K562 (cell line): Measurements from ENCODE around the gene ARID3A. TPM values are rescaled to one million over a fixed set of nuclear protein-coding genes. Genes with fewer than 3 reads are reported as not detected.
A peak's percentile ranks its signal among the peaks of the same experiment; 100 is the strongest.

ENCODE experiments used
- ATF2 ChIP-seq: sonication (generic); formaldehyde crosslinking; IDR thresholded peaks from 2 replicates; pipeline ENCODE4 v1.8.1; 2022; ENCODE audit warnings: missing genetic modification reagents
- E2F8 ChIP-seq: fragments of 450-650 bp; IDR thresholded peaks from 2 replicates; pipeline ENCODE4 v1.7.1; 2018; ENCODE audit warnings: mild to moderate bottlenecking, low read depth; ENCODE audit not compliant: partially characterized antibody
- EGR1 ChIP-seq: fragments of 450-650 bp; conservative IDR thresholded peaks from 2 replicates; pipeline ENCODE4 v1.6.1; 2017; ENCODE audit warnings: mild to moderate bottlenecking
- ELK3 ChIP-seq: fragments of 450-650 bp; formaldehyde crosslinking; IDR thresholded peaks from 2 replicates; pipeline ENCODE4 v1.4.0; 2020; ENCODE audit warnings: mild to moderate bottlenecking
- GTF2E2 ChIP-seq: fragments of 200-800 bp; sonication (Bioruptor generic); IDR thresholded peaks from 2 replicates; pipeline ENCODE4 v1.6.1; 2016; ENCODE audit warnings: missing genetic modification characterization, missing compliant biosample characterization
- HDGF ChIP-seq: fragments of 450-650 bp; IDR thresholded peaks from 2 replicates; pipeline ENCODE4 v1.6.1; 2016
- HMG20B ChIP-seq: fragments of 250-450 bp; sonication (Bioruptor Pico); IDR thresholded peaks from 2 replicates; pipeline ENCODE4 v1.5.0; 2021; ENCODE audit warnings: mild to moderate bottlenecking
- MEIS2 ChIP-seq: fragments of 450-650 bp; IDR thresholded peaks from 2 replicates; pipeline ENCODE4 v1.6.1; 2014; ENCODE audit warnings: mild to moderate bottlenecking; ENCODE audit not compliant: partially characterized antibody
- MLLT1 ChIP-seq, 2 experiments: fragments of 450-650 bp; IDR thresholded peaks; 2 replicates each; pipeline ENCODE4 v1.6.1; 2016
- PBX2 ChIP-seq, 2 experiments: IDR thresholded peaks in 1 of 2; conservative IDR thresholded peaks in 1 of 2; 2 replicates each; pipeline ENCODE4 v1.6.1; 2016; ENCODE audit warnings: low read depth in 2 of 2, mild to moderate bottlenecking in 1 of 2, missing compliant biosample characterization in 1 of 2, missing genetic modification characterization in 1 of 2, moderate library complexity in 1 of 2
- SOX6 ChIP-seq: fragments of 450-650 bp; IDR thresholded peaks from 2 replicates; pipeline ENCODE4 v1.6.1; 2014; ENCODE audit warnings: mild to moderate bottlenecking
- TCF3 ChIP-seq: sonication (generic); formaldehyde crosslinking; IDR thresholded peaks from 2 replicates; pipeline ENCODE4 v1.4.0; 2020; ENCODE audit warnings: mild to moderate bottlenecking, missing genetic modification reagents
- ZC3H8 ChIP-seq: fragments of 450-650 bp; IDR thresholded peaks from 2 replicates; pipeline ENCODE4 v1.6.1; 2017
- ZKSCAN1 ChIP-seq: fragments of 150-350 bp; IDR thresholded peaks from 2 replicates; pipeline ENCODE4 v1.6.1; 2016; ENCODE audit warnings: low read depth, low read length
- ZNF134 ChIP-seq: fragments of 250-450 bp; sonication (Bioruptor Pico); conservative IDR thresholded peaks from 2 replicates; pipeline ENCODE4 v1.4.0; 2020
- ZNF311 ChIP-seq: fragments of 250-450 bp; sonication (Bioruptor Pico); IDR thresholded peaks from 2 replicates; pipeline ENCODE4 v1.4.0; 2020; ENCODE audit warnings: mild to moderate bottlenecking, moderate library complexity
- ZNF384 ChIP-seq: IDR thresholded peaks from 2 replicates; pipeline ENCODE4 v1.6.1; 2012; ENCODE audit warnings: low read depth, low read length, improper control_type of control experiment
- ZNF778 ChIP-seq: fragments of 450-650 bp; formaldehyde crosslinking; IDR thresholded peaks from 2 replicates; pipeline ENCODE4 v1.4.0; 2020; ENCODE audit warnings: mild to moderate bottlenecking, moderate library complexity
- ZNF785 ChIP-seq: fragments of 250-450 bp; sonication (Bioruptor Pico); IDR thresholded peaks from 2 replicates; pipeline ENCODE4 v1.4.0; 2020; ENCODE audit warnings: mild to moderate bottlenecking
- polyA plus RNA-seq, 8 experiments: library from polyadenylated mRNA; depleted of rRNA in 4 of 8; stranded (reverse) in 5 of 8; unstranded in 3 of 8; fragments of >200 nt; fragmentation: Nextera tagmentation in 2 of 8; fragmentation: Illumina TruSeq in 1 of 8; extraction: Ambion mirVana in 2 of 8; extraction: Trizol in 1 of 8; gene quantifications; 2 replicates each; pipeline versions ENCODE4 v1.2.1 to v1.2.3, GENCODE V29; 2011 to 2014; ENCODE audit warnings: inconsistent platforms in 1 of 8, missing spikeins in 1 of 8
- total RNA-seq, 7 experiments: library from RNA; depleted of rRNA in 6 of 7; stranded (reverse); fragments of >200 nt in 6 of 7; fragmentation: Illumina TruSeq in 2 of 7; extraction: Trizol in 2 of 7; gene quantifications; 2 replicates each; pipeline versions ENCODE4 v1.2.1 to v1.2.3, GENCODE V29; 2011 to 2021; ENCODE audit warnings: low replicate concordance in 1 of 7

ARID3A gene
- total and polyA plus RNA-seq, 9 of the 15 experiments (the other 6 are each of a cell fraction or from before 2014, with no cell fraction given): 1.4 to 118 (median 31.2) TPM

- TF ChIP-seq MEIS2 (peak; percentile 83), GTF2E2 (tag) (no peak), MLLT1 (IDR thresholded peaks at IDR 0.05) (no peak), ZKSCAN1 (no peak), ZNF778 (CRISPR knock-in tag) (no peak), ATF2 (CRISPR knock-in tag) (no peak), PBX2 (CRISPR knock-in tag; IDR thresholded peaks at IDR 0.05; ENCODE audit: low read depth) (no peak), PBX2 (tag; conservative IDR thresholded peaks at IDR 0.05; ENCODE audit: low read depth) (0 out of 2 replicates have a peak, but pooled peaks have one; percentile 28), E2F8 (no peak), ZC3H8 (no peak), TCF3 (CRISPR knock-in tag) (peak; percentile 70), ZNF134 (no peak), ZNF384 (no peak), SOX6 (peak; percentile 54), ZNF311 (CRISPR knock-in tag) (no peak), ZNF785 (CRISPR knock-in tag) (no peak), ELK3 (CRISPR knock-in tag) (no peak), HDGF (no peak), EGR1 (peak; percentile 87), HMG20B (CRISPR knock-in tag) (no peak)
These were observed 33.4 kb downstream of the ARID3A start (continued) for GRCh38 chr19:958967-959855.
